Activated CD8-positive, alpha-beta memory T cell treated with anti-CD3 and anti-CD28 coated beads, Interleukin-2, amount 50 U/mL, for 48 hours (primary cell): ENCODE measurements around the gene INVS.

Source experiments
- DNase-seq: peaks from one replicate; pipeline ENCODE4 v3.0.0-alpha.2; 2020

INVS gene

DNA sequence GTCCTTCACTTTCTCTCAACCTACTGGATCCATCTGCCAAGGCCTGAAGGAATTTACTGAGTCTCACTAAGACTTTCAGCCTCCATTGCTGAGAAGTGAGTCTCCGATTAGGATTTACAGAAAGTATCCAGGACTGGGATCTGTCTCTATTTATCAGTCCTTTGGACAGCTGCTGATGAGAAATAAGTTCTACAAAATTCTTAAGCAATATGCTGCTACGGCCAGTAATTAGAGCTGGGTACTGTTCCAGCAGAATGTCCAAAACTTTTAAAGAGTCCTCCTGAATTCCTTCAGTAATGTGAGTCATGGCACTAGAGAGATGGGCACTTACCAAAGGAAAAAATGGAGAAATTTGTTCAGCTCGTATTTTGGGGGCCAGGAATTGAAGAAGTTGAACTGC lies 247.8 kb downstream of the INVS start:
- DNase-seq, result no peak

GRCh38 chr9:100350188-100350587 lies 251.1 kb downstream of the INVS start:
- DNase-seq, result no peak
